Lung (tissue), 12 donors: ENCODE measurements around the gene NOVA1. TPM values are rescaled to one million over a fixed set of nuclear protein-coding genes. Genes with fewer than 3 reads are reported as not detected.
A peak's percentile ranks its signal among the peaks of the same experiment; 100 is the strongest.

Source experiments
- ATAC-seq: fragments of 200-7000 bp; cut with Tn5 transposase; one replicate; pipeline ENCODE4 v1.9.1; 2020; ENCODE audit warnings: moderate number of reproducible peaks; ENCODE audit not compliant: insufficient read depth, low FRiP score
- DNase-seq, 3 donors: peaks; one replicate each; pipeline ENCODE4 v3.0.0-alpha.2; 2013 to 2017
- H3K27ac ChIP-seq, 2 donors: one replicate each; pipeline ENCODE4 v1.5.1; 2013; ENCODE audit warnings: mild to moderate bottlenecking in 2 of 2, moderate library complexity in 2 of 2, control low read depth in 1 of 2, inconsistent platforms in 1 of 2, low read depth in 1 of 2, low read length in 1 of 2
- H3K27me3 ChIP-seq, 3 donors: one replicate each; pipeline ENCODE4 v1.5.1; 2013; ENCODE audit warnings: low read length in 2 of 3; ENCODE audit not compliant: control insufficient read depth in 3 of 3, insufficient read depth in 3 of 3
- H3K36me3 ChIP-seq, 4 donors: one replicate each; pipeline ENCODE4 v1.5.1; 2013; ENCODE audit warnings: low read length in 4 of 4, mild to moderate bottlenecking in 1 of 4, moderate library complexity in 1 of 4; ENCODE audit not compliant: control insufficient read depth in 4 of 4, insufficient read depth in 4 of 4
- H3K4me1 ChIP-seq, 5 donors: one replicate each; pipeline ENCODE4 v1.5.1; 2013; ENCODE audit warnings: low read length in 5 of 5, mild to moderate bottlenecking in 2 of 5, moderate library complexity in 1 of 5; ENCODE audit not compliant: control insufficient read depth in 5 of 5, insufficient read depth in 5 of 5
- H3K4me3 ChIP-seq: one replicate; pipeline ENCODE4 v1.5.1; 2013; ENCODE audit warnings: mild to moderate bottlenecking, control low read depth, moderate library complexity
- H3K9ac ChIP-seq, 2 donors: one replicate each; pipeline ENCODE4 v1.5.1; 2013; ENCODE audit warnings: low read length in 2 of 2, control low read depth in 1 of 2; ENCODE audit not compliant: insufficient read depth in 1 of 2
- H3K9me3 ChIP-seq, 4 donors: one replicate each; pipeline ENCODE4 v1.5.1; 2013; ENCODE audit warnings: low read length in 3 of 4, mild to moderate bottlenecking in 1 of 4, moderate library complexity in 1 of 4; ENCODE audit not compliant: control insufficient read depth in 4 of 4, insufficient read depth in 3 of 4
- CTCF ChIP-seq: IDR thresholded peaks from 2 replicates; pipeline ENCODE4 v1.5.1; 2012; ENCODE audit warnings: mild to moderate bottlenecking; ENCODE audit errors: control extremely low read depth, extremely low read depth
- WGBS, 2 donors: extraction: QIAGEN DNeasy Blood & Tissue Kit; methylation state at CpG; one replicate each; pipeline ENCODE4 v1.1.7; 2013; 5-methylcytosine and 5-hydroxymethylcytosine counted together
- polyA plus RNA-seq, 2 donors: library from polyadenylated mRNA; stranded (reverse); fragments of 200-250 nt; gene quantifications; one replicate each; pipeline ENCODE4 v1.2.1, GENCODE V29; 2013
- total RNA-seq, 2 donors: library from RNA; depleted of rRNA in 1 of 2; stranded (reverse); fragments of >200 nt in 1 of 2; gene quantifications; one replicate each; pipeline ENCODE4 v1.2.1, GENCODE V29; 2014 to 2021
- donor health status: control.
- donor health status: control.
- donor health status: Bipolar disorder and iron deficiency.
- donor health status: healthy.
- donor health status: DM: yes; HTN: yes; CAD: no.

NOVA1 gene
- total and polyA plus RNA-seq, 4 donors, result 0.38 to 10.0 (median 2.1) TPM

GRCh38 chr14:26517771-26518170 is 80.1 kb downstream of the NOVA1 start:
- Histone ChIP-seq H3K36me3 (no peaks in the 10 kb centered on the region), H3K4me3 (no peak overlapping the region), H3K27ac (no peak overlapping the region), H3K27me3 (no peaks in the 10 kb centered on the region), H3K9ac (no peak overlapping the region), H3K4me1 (peaks cover 0 to 7% (median 0%) of the 10 kb centered on the region in 5 donors), H3K9me3 (no peaks in the 10 kb centered on the region)
- ATAC-seq (no peak), DNase-seq (peak in 2 of 3 donors; percentile 55 to 81)
- no peak for TF ChIP-seq CTCF

GRCh38 chr14:26500028-26500427 is 97.8 kb downstream of the NOVA1 start:
- TF ChIP-seq CTCF, result no peak
- Histone ChIP-seq H3K36me3 (no peaks in the 10 kb centered on the region), H3K4me3 (no peak overlapping the region), H3K27me3 (no peaks in the 10 kb centered on the region), H3K9me3 (no peaks in the 10 kb centered on the region), H3K9ac (no peak overlapping the region), H3K4me1 (peaks cover 0 to 27% (median 0%) of the 10 kb centered on the region in 5 donors), H3K27ac (no peak overlapping the region)
- no peak for DNase-seq
- ATAC-seq, result no peak
- 64 to 66% methylated on average over 2 of the region's 2 CpGs for WGBS, 2 donors

GRCh38 chr14:26499546-26499945 is 98.3 kb downstream of the NOVA1 start:
- 83 to 84% methylated on average over 2 of the region's 2 CpGs for WGBS, 2 donors
- no peaks in the 10 kb centered on the region for H3K36me3 ChIP-seq
- H3K4me3 ChIP-seq, result no peak overlapping the region
- ATAC-seq, result no peak
- H3K4me1 ChIP-seq, result peaks cover 0 to 27% (median 0%) of the 10 kb centered on the region in 5 donors
- DNase-seq, result no peak
- no peaks in the 10 kb centered on the region for H3K9me3 ChIP-seq
- H3K27me3 ChIP-seq, result no peaks in the 10 kb centered on the region
- H3K27ac ChIP-seq, result no peak overlapping the region
- no peak for TF ChIP-seq CTCF
- H3K9ac ChIP-seq, result no peak overlapping the region

- Histone ChIP-seq H3K27me3 (no peaks in the 10 kb centered on the region), H3K27ac (no peak overlapping the region), H3K4me1 (no peaks in the 10 kb centered on the region), H3K36me3 (no peaks in the 10 kb centered on the region), H3K4me3 (no peak overlapping the region), H3K9ac (no peak overlapping the region), H3K9me3 (no peaks in the 10 kb centered on the region)
- ATAC-seq, result no peak
- DNase-seq, result no peak
- WGBS, 2 donors, result 90 to 91% methylated on average over 3 of the region's 3 CpGs
- TF ChIP-seq CTCF, result no peak
These were observed 110.9 kb downstream of the NOVA1 start for GRCh38 chr14:26486922-26487321.
